H7 (cell line): ENCODE measurements around the gene TCP11L1. TPM values are rescaled to one million over a fixed set of nuclear protein-coding genes. Genes with fewer than 3 reads are reported as not detected.
"Not testable (repeated sequence)": the region's sequence is repeated elsewhere in the genome, so short reads cannot be mapped to it uniquely, and the experiment has no call there.

Source experiments
- DNase-seq: peaks from one replicate; pipeline ENCODE4 v3.0.0; 2012
- H3K27me3 ChIP-seq: 2 replicates; pipeline ENCODE4 v1.6.0; 2011; ENCODE audit warnings: mild to moderate bottlenecking, low read length; ENCODE audit not compliant: control insufficient read depth, insufficient read depth
- H3K36me3 ChIP-seq: replicated peaks from 2 replicates; pipeline ENCODE4 v1.5.1; 2011; ENCODE audit warnings: low read length; ENCODE audit not compliant: control insufficient read depth, insufficient read depth
- H3K4me3 ChIP-seq: 2 replicates; pipeline ENCODE4 v1.5.1; 2011; ENCODE audit warnings: low read depth, mild to moderate bottlenecking, control low read depth, low read length, moderate library complexity; ENCODE audit not compliant: insufficient read depth
- total RNA-seq: library from RNA; depleted of rRNA; stranded (reverse); fragments of >200 nt; shearing (Covaris generic); gene quantifications from 2 replicates; pipeline ENCODE4 v1.2.3, GENCODE V29; 2014

Gene TCP11L1
- total RNA-seq, 1 experiment from 2014 or later = 10.6 TPM

DNA sequence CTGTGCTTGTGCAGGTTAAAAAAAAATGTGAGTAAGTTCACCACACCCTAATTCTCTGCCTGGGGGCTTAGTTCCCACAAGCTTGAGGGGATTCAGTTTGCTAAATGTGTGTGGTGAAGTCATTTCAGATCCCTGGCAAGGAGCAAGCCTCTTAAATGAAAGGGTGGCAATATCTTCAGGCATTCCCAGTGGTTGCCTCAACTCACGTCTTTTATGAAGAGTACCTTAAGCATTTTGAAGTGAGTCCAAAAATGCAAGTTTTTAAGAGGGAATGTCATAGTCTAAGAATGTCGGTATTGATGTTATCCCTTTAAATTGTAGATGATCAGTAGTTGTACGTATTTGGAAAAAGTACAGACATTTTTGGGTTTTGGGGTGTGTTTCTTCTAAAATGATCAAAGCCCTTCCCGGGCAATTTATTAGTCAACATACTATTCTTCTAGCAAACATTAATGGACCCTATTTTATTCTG, 4.9 kb downstream of the TCP11L1 start:
- H3K27me3 ChIP-seq = no peaks in the 10 kb centered on the region; the same call in 1 of the 2 replicates
- no peak for DNase-seq
- H3K4me3 ChIP-seq = no peak overlapping the region
- peaks cover 7% of the 10 kb centered on the region for H3K36me3 ChIP-seq

DNA sequence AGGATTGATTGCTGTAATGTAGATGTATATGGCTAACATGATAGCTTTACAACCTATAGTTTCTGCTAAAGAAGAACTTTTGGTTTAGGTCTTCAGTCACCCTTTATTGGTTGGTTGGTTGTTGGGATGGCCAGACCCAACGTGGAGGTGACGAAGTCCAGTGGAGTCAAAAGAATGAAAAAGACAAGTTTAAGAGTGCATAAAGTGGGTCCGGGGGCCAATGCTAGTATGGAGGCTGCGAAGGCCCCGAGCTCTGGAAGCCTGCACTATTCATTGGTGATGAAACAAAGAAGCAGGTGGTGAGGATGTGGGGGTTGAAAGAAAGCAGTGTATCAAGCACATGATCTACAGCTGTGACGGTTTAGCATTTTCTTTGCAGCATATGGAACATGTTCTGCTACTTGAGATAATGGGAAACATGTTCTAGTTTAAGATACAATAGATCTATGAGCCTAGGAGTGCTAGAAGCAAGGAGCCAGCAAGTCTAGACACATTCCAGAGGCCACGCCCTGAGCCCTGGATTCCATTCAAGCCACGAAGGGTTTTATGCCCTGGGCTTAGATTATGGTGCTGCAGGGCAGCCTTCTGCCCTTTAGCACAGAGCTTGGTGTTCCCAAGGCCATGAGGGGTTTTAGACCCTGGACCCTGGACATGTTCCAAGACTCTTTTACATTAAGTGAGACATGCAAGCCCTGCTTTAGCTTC, 6.3 kb downstream of the TCP11L1 start:
- DNase-seq = no peak
- H3K4me3 ChIP-seq = no peak overlapping the region
- H3K36me3 ChIP-seq = peaks cover 7% of the 10 kb centered on the region

DNA sequence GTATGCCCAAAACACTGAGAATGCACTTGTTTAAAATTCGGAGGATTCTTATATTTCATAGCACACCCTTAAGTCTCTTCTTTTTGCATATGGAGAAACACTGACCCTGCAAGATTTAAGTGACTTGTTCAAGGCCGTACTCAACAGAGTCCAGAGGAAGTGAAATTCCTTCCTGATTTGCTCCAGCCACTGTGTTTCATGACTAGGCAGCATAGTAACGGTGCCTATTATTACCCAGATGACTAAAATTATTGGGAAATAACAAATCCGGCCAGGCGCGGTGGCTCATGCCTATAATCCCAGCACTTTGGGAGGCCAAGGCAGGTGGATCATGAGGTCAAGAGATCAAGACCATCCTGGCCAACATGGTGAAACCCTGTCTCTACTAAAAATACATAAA, 9.3 kb downstream of the TCP11L1 start:
- H3K27me3 ChIP-seq, DNase-seq, H3K4me3 ChIP-seq, H3K36me3 ChIP-seq: not testable (repeated sequence)

More for the DNA sequence above, 6.3 kb downstream of the TCP11L1 start:
- no peaks in the 10 kb centered on the region for H3K27me3 ChIP-seq

DNA sequence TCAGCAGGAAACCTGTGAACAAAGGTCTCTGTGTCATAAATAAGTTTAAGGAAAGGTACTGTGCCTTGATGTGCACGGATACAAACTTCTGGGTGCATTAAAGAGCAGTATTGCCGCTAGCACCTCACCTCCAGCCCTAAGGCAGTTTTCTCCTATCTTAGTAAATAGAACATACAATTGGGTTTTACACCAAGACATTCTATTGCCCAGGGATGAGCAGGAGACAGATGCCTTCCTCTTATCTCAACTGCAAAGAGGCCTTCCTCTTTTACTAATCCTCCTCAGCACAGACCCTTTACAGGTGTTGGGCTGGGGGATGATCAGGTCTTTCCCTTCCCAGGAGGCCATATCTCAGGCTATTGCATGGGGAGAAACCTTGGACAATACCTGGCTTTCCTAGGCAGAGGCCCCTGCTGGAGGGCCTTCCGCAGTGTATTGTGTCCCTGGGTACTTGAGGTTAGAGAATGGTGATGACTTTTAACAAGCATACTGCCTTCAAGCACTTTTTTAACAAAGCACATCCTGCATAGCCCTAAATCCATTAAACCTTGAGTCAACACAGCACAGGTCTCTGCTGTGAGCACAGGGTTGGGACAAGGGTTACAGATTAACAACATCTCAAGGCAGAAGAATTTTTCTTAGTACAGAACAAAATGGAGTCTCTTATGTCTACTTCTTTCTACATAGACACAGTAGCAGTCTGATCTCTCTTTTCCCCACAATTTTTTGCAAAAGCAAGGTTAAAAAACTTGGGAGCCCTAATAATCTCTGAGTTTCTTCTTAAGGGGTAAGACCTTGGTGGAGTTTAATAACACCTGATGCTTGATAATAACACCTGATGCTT, 10.4 kb downstream of the TCP11L1 start:
- not testable (repeated sequence) for DNase-seq, H3K4me3 ChIP-seq, H3K36me3 ChIP-seq, H3K27me3 ChIP-seq

DNA sequence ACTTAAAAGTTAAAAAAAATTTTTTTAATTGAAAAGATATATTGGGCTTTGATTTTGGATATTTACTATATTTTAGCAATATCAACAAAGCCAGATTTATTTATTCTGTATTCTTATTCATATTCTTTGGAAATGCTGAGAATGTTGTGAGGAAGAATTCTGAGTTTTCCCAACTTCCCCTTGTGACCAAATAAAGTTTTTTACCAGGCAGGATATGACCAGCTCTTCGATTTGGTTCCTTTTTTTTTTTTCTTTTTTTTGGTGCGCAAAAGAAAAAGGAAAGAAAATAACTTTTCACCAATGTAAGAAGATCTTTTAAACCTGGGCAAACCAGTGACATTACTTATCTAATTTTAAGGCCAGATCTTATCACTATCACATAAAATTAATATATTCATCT, 12.9 kb downstream of the TCP11L1 start:
- Histone ChIP-seq H3K36me3 (no peaks in the 10 kb centered on the region), H3K4me3 (no peak overlapping the region), H3K27me3 (no peaks in the 10 kb centered on the region)
- DNase-seq = no peak

DNA sequence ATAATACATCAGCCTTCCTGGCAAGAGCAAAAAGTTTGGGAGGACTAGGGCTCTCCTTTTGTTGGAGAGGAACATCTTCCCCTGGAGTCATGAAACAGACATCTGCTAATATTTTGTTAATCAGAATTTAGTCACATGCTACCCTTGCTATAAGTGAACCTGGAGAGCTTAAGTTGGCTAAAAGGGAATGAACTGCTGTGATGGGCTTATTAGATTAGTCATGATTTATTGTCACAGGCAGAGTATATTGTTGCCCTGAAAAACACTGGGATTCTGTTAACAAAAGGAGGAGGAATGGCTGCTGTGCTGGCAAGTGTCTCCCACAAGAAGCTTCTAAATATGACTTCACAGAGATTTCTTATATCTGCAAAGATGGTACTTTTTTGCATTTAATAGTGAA, 16.0 kb downstream of the TCP11L1 start:
- Histone ChIP-seq H3K4me3 (no peak overlapping the region), H3K36me3 (peaks cover 1% of the 10 kb centered on the region), H3K27me3 (no peaks in the 10 kb centered on the region)
- no peak for DNase-seq

DNA sequence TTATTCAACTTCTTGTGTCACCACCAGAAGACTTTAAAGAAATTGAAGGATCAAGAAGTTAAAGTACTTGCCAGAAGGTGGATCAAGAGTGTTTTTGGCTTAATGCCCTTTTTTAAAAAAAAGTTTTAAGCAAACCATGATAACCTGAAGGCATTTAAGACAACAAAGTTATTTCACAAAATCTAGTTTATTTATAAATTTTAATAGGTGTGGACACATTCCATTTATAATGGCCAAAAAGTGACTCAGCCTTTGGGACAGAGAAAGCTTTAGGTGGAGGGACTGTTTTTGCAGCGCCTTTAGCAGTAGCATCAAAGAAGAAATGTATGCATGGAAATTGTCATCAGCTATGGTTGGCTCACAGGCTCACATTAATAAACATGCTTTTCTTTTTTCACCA, 17.9 kb downstream of the TCP11L1 start:
- Histone ChIP-seq H3K4me3 (no peak overlapping the region), H3K36me3 (peaks cover 1% of the 10 kb centered on the region), H3K27me3 (no peaks in the 10 kb centered on the region)
- no peak for DNase-seq

DNA sequence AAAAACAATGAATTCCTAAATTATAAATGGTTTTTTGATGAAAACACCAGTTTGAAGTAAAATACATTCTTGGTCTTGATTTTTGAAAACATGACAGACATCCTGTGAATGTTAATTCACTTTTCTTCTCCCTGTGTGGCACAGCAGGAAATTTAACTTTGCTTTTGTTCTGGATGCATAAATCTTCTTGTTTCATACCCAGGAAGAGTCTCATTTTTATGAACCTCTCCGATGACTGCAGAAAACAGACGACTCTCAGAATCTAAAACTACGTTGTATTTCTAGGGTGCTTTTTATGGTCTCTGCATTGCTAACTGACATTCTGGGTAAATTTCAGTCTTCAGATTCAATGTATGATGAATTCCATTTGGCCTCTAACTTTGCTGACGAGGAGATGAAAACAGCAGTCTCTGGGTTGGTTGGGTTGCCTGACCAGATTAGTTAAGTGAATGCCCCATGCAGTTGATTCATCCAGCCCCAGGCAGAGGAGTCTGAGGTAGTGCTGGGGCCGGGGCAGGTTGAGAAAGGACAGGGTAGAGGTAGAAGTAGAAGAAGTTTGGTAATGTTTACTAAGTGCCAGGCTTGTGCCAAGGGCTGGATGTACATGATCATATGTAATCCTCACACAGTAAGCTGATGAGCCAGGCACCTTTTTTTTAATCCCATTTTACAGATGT, 20.1 kb downstream of the TCP11L1 start:
- Histone ChIP-seq H3K27me3 (no peaks in the 10 kb centered on the region), H3K4me3 (no peak overlapping the region), H3K36me3 (peaks cover 1% of the 10 kb centered on the region)
- no peak for DNase-seq

DNA sequence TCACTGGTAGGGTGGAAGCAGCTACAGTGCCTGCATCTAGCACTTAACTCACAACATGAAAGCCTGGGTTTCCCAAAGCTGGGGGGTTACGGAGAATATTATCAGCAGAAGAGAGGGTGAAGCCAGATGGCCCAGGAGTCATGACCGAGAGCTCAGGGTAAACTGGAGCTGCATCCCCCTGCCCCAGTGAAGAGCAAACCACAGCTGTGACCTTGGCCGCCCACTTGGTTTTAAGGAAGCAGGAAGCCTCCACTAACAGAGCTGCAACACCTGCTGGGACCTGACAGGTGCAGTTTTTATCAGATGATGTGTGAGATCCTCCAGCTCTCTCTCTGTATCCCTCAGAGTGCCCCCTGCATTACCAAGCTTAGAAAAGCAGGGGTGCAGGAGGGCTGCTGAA, 20.9 kb downstream of the TCP11L1 start:
- Histone ChIP-seq H3K4me3 (no peak overlapping the region), H3K27me3 (no peaks in the 10 kb centered on the region), H3K36me3 (peaks cover 1% of the 10 kb centered on the region)
- DNase-seq = no peak

DNA sequence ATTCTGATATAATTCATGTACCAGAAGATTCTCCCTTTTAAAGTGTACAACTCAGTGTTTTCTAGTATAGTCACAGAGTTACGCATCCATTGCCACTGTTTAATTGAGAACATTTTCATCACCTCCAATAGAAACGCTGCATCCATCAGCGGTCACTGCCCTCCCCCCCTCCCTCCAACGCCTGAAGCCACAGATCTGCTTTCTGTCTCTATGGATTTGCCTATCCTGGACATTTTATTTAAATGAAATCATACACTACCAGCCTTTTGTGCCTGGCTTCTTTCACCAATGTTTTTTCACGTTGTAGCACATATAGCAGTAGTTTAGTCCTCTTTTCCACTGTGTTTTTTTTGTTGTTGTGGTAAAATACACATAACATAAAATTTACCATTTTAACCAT, 22.8 kb downstream of the TCP11L1 start:
- no peak for DNase-seq
- H3K36me3 ChIP-seq = peaks cover 1% of the 10 kb centered on the region
- no peaks in the 10 kb centered on the region for H3K27me3 ChIP-seq
- H3K4me3 ChIP-seq = no peak overlapping the region

DNA sequence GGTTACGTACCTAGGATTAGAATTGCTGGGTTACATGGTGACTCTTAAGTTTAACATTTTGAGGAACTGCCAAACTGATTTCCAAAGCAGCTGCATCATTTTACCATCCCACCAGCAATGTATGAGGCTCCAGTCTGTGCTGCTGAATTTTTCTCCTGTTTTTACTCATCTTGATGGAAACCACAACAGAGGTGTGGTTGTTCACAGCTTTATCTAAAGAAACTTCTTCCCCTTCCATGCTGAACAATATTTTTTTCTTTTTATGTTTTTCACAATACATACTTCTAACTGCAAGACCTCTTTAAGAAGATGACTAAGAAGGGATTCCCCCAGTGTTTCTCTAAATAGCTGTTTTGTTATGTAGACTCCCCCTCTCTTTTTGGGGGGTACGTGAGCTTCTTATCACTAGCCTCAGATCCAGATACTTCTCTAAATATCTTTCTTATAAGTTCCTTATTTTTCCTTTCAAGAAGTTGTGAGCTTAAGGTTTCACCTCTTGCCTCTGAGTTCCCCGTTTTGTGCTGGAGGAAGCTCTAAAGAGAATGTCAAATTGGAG, 24.0 kb downstream of the TCP11L1 start:
- no peaks in the 10 kb centered on the region for H3K27me3 ChIP-seq
- H3K4me3 ChIP-seq = no peak overlapping the region
- no peak for DNase-seq
- no peaks in the 10 kb centered on the region; the same call in 1 of the 2 replicates for H3K36me3 ChIP-seq

DNA sequence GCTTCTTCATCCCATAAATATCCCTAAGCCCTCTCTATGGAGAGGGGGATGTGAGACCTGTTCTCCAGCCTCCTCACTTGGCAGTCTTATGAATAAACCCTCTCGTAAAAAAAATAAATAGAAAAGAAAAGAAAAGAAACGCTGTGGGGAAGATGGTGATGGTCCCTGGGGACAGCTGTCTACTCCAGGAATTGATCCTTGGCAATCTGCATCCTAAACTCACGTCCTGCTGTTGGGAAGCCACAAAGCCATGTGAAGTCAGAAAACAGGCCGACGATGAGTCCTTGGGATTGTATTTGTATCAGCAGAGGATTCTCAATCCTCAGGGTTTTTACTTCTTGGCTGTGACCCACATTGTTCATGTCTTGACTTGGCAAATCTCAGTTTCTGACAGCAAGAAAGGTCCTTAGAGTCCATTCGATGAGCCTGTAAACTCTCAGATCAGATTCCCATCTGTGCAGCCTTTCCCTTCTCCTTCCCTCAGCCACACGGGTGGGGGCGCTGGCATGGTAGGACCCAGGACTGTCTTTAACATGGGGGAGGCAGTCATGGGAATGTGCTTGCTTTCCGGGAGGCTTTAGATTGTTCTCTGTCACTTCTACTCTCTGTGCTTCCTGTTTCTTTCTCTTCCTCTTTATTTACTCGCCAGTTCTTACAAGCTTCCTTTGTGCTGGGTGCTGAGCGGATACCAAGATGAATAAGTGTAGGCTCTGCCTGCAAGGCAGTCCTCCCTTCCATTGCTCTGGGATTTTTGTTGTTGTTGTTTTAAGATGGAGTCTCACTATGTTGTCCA, 24.9 kb downstream of the TCP11L1 start:
- Histone ChIP-seq H3K27me3 (no peaks in the 10 kb centered on the region), H3K4me3 (no peak overlapping the region), H3K36me3 (no peaks in the 10 kb centered on the region; the same call in none of the 2 replicates)
- DNase-seq = peak; percentile 17

DNA sequence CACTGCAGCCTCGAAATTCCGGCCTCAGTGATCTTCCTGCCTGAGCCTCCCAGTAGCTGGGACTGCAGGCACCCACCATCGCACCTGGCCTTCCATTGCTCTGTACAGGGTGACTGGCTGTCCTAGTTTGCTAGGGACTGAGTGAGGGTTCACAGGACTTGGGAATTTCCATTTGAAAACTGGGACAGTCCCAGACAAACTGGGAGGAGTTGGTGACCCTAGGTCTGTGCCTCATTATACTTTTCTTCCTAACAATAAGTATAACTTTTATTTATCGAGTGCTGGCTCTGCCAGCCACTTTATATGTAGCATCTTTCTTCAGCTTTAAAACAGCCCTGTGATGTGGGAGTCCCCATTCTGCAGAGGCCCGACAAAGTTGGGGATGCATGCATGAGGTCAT, 25.5 kb downstream of the TCP11L1 start:
- H3K36me3 ChIP-seq = no peaks in the 10 kb centered on the region; the same call in none of the 2 replicates
- H3K27me3 ChIP-seq = no peaks in the 10 kb centered on the region
- H3K4me3 ChIP-seq = no peak overlapping the region
- no peak for DNase-seq
